Osteoblast (primary cell): ENCODE measurements around the gene KLRC4. TPM values are rescaled to one million over a fixed set of nuclear protein-coding genes. Genes with fewer than 3 reads are reported as not detected.
"Not testable (repeated sequence)": the region's sequence is repeated elsewhere in the genome, so short reads cannot be mapped to it uniquely, and the experiment has no call there.

ENCODE experiments used
- DNase-seq: peaks from one replicate; pipeline ENCODE4 v3.0.0; 2011; ENCODE audit warnings: low spot score, mixed read lengths; ENCODE audit not compliant: insufficient read length; ENCODE audit errors: missing footprints
- H2AFZ ChIP-seq: 2 replicates; pipeline ENCODE4 v1.6.0; 2011; ENCODE audit warnings: mild to moderate bottlenecking, low read length
- H3K27ac ChIP-seq: 2 replicates; pipeline ENCODE4 v1.5.1; 2011; ENCODE audit warnings: mild to moderate bottlenecking, low read depth, low read length, moderate library complexity
- H3K27me3 ChIP-seq: 2 replicates; pipeline ENCODE4 v1.6.0; 2012; ENCODE audit warnings: mild to moderate bottlenecking, control low read depth, inconsistent platforms, low read length, moderate library complexity; ENCODE audit not compliant: insufficient read depth
- H3K36me3 ChIP-seq: 2 replicates; pipeline ENCODE4 v1.5.1; 2011; ENCODE audit warnings: mild to moderate bottlenecking, low read length, control low read depth, moderate library complexity; ENCODE audit not compliant: insufficient read depth
- H3K4me1 ChIP-seq: 2 replicates; pipeline ENCODE4 v1.5.1; 2011; ENCODE audit warnings: mild to moderate bottlenecking, low read length, control low read depth, moderate library complexity; ENCODE audit not compliant: insufficient read depth
- H3K4me2 ChIP-seq: 2 replicates; pipeline ENCODE4 v1.6.0; 2011; ENCODE audit warnings: mild to moderate bottlenecking, low read length; ENCODE audit not compliant: insufficient read depth
- H3K4me3 ChIP-seq: fragments of 200-600 bp; sonication (generic); 3 replicates; pipeline ENCODE4 v1.5.1; 2012; ENCODE audit warnings: mild to moderate bottlenecking, low read length, inconsistent platforms; ENCODE audit not compliant: insufficient read depth
- H3K79me2 ChIP-seq: 2 replicates; pipeline ENCODE4 v1.6.0; 2012; ENCODE audit warnings: mild to moderate bottlenecking, low read length, control low read depth, inconsistent platforms; ENCODE audit not compliant: insufficient read depth
- H3K9me3 ChIP-seq: 2 replicates; pipeline ENCODE4 v1.5.1; 2011; ENCODE audit warnings: low read depth, low read length, control low read depth
- H4K20me1 ChIP-seq: 2 replicates; pipeline ENCODE4 v1.6.0; 2012; ENCODE audit warnings: mild to moderate bottlenecking, low read length, control low read depth; ENCODE audit not compliant: insufficient read depth
- CTCF ChIP-seq: IDR thresholded peaks from 2 replicates; pipeline ENCODE4 v1.5.1; 2011; ENCODE audit warnings: mild to moderate bottlenecking, low read depth, low read length, moderate library complexity; ENCODE audit errors: extremely low read depth
- total RNA-seq: library from RNA; depleted of rRNA; stranded (reverse); fragments of >200 nt; gene quantifications from 2 replicates; pipeline ENCODE4 v1.2.3, GENCODE V29; 2012

Gene KLRC4
- total RNA-seq, 1 donor, result not detected

- Histone ChIP-seq H3K36me3 (no peaks in the 10 kb centered on the region), H3K4me2 (no peak overlapping the region), H2AFZ (no peak overlapping the region), H3K4me1 (no peaks in the 10 kb centered on the region), H3K27ac (no peak overlapping the region), H3K9me3 (no peaks in the 10 kb centered on the region), H4K20me1 (no peaks in the 10 kb centered on the region), H3K27me3 (no peaks in the 10 kb centered on the region), H3K79me2 (no peaks in the 10 kb centered on the region), H3K4me3 (no peak overlapping the region)
- no peak for TF ChIP-seq CTCF
- no peak for DNase-seq
These were observed 8.7 kb downstream of the KLRC4 start for GRCh38 chr12:10400829-10401228.

GRCh38 chr12:10398168-10398567 is 11.4 kb downstream of the KLRC4 start:
- Histone ChIP-seq H3K4me1 (no peaks in the 10 kb centered on the region), H3K36me3 (no peaks in the 10 kb centered on the region), H3K79me2 (no peaks in the 10 kb centered on the region), H2AFZ (no peak overlapping the region), H3K27ac (no peak overlapping the region), H3K9me3 (no peaks in the 10 kb centered on the region), H3K27me3 (no peaks in the 10 kb centered on the region), H3K4me2 (no peak overlapping the region), H3K4me3 (no peak overlapping the region), H4K20me1 (no peaks in the 10 kb centered on the region)
- no peak for TF ChIP-seq CTCF
- no peak for DNase-seq

- TF ChIP-seq CTCF, result no peak
- Histone ChIP-seq H3K27ac (no peak overlapping the region), H3K27me3 (no peaks in the 10 kb centered on the region)
These were observed 12.3 kb downstream of the KLRC4 start for GRCh38 chr12:10397296-10397695.

GRCh38 chr12:10396176-10396575 is 13.4 kb downstream of the KLRC4 start:
- H3K27me3 ChIP-seq, H3K79me2 ChIP-seq, H4K20me1 ChIP-seq, H3K4me3 ChIP-seq, DNase-seq, H3K27ac ChIP-seq, H3K36me3 ChIP-seq, H3K9me3 ChIP-seq: not testable (repeated sequence)
- Histone ChIP-seq H3K4me2 (peak overlapping the region; percentile 70), H2AFZ (peak overlapping the region; percentile 38), H3K4me1 (peaks cover 13% of the 10 kb centered on the region)

More at GRCh38 chr12:10397296-10397695, 12.3 kb downstream of the KLRC4 start:
- peaks cover 7% of the 10 kb centered on the region for H3K4me1 ChIP-seq
- H3K36me3 ChIP-seq, result no peaks in the 10 kb centered on the region
- no peak for DNase-seq
- H3K4me2 ChIP-seq, result no peak overlapping the region
- no peaks in the 10 kb centered on the region for H4K20me1 ChIP-seq
- no peaks in the 10 kb centered on the region for H3K9me3 ChIP-seq
- H3K79me2 ChIP-seq, result no peaks in the 10 kb centered on the region
- no peak overlapping the region for H3K4me3 ChIP-seq
- no peak overlapping the region for H2AFZ ChIP-seq
